NCI-H128 (cell line): ENCODE measurements around the gene SCYGR2.

ENCODE experiments used
- DNase-seq: peaks from one replicate; lab custom pipeline; 2025; ENCODE audit not compliant: unreplicated experiment; lab: John Stamatoyannopoulos, UW

The SCYGR2 gene

DNA sequence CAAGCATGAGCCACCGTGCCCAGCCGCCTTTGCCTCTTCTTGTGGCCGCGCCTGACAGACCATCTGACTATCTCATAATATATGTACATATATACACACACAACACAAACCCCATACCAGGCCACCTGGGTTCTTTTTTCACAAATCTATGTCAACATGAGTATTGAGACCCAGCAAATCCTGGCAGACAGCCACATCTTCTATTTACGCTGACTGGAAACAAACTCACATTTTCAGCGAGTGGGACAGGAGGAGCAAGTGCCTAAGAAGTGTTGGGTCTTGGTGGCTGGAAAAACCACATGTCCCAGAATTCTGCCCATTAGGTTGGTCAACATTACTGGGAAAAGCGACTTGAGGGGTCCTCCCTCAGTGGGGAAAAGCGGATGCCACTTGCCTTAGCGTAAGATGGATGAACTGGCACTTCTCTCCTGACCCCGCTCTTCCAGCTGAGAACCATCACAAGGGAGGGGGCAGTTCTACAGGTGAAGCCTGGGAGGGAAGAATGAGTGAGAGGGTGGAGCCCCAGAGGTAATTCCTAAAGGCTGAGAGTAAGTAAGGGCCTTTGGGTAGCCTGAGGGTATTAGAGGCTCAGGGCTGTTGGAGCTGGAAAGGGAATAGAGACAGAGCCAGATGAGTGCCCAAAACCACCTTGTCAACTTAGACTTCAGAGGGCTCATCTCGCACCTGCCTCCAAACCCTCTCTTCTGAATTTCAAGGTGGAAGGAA, 14.0 kb downstream of the SCYGR2 start:
- no peak for DNase-seq

DNA sequence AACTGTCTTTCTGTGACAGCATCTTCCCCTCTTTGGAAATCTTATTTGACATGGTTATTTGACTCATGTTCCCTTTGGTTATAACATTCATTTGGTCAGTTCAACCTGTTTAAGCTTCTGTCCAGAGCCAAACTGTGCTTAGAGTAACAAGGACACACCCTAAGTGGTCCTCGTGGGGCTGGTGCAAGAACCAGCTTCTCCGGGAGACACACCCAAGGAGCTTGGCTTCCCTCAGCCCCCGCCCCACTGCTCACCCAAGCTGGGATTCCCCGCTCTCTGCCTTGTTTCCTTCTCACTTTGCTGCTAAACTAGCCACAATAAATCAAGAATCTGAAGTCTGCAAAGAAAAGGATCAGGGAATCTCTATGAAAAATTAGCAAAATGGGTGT, 14.6 kb downstream of the SCYGR2 start:
- no peak for DNase-seq

DNA sequence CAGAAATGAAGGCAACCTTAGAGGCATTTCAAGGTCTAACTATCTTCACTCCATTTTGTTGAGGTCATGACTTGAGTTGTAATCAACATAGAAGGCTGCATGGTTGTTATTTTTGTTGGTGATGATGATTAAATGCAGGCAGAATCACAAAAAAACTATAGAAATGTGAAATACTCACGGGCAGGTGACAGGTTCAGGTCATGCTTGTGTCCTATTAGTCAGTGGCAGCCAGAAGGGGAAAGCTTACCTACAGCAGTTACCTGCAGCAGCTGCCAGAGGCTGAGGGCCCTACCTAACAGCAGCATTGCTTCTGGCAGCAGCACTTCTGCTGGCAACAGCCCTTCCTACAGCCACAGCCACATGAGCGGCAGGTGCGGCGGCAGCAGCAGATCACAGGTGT, 15.6 kb downstream of the SCYGR2 start:
- DNase-seq, result no peak

DNA sequence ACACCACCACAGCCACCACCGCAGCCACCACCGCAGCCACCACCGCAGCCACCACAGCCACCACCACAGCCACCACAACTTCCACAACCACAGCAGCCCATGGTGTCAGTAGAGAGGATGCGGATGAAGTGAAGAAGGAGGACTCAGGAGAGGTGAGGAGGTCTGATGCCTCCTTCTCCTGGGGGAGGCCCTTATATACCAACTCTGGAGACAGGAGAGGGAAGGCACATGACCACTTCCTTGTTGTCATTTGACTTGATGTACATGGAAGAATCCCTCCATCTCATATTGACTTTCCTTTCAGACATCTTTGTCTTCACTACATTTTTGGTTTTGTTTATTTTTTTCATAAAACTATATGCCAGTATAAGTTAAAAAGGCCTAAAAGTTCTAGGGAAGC, 16.0 kb downstream of the SCYGR2 start, which contains the start of gene SCYGR3:
TSS of gene SCYGR3 (minus strand) at position 101 of the 400 bp plus-strand sequence. CDS start at position 101, 0 bp downstream.
- no peak for DNase-seq

DNA sequence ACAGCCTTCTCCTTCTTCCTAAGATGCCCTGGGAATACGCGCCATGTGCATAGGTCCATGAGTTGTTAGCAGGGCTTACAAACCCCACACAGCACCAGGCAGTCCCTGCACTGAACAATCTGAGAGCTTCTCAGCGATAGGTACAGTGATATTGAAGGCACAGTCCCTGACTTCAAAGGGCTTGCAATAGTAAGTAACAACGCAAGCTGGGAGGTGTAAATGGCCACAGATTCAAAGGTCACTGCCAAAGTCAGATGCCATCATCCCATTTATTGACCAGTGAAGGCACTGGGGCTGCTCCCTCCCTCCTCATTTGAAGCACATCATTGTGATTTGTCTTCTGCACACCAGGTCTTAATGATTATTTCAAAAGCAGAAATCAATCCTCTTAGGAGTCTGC, 16.5 kb downstream of the SCYGR2 start:
- no peak for DNase-seq

DNA sequence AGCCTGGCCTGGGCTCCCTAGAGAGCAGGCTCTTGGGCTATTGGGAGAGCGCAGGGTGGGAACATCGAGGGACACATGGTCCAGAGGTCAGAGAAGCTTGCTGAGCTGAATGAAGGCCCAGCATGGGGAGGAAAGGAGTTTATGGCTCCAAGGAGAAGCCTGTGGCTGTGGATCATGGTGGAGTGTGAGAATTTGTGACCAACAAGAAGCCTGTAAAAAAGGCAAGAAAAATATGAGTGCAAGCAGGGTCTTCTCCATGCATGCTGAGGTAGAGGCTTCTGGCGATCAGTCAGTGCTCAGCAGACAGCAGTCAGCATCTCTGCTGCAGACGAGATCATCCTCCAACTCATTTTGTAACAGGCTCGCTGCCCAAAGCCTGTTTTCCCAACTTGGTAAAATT, 17.2 kb downstream of the SCYGR2 start:
- no peak for DNase-seq

DNA sequence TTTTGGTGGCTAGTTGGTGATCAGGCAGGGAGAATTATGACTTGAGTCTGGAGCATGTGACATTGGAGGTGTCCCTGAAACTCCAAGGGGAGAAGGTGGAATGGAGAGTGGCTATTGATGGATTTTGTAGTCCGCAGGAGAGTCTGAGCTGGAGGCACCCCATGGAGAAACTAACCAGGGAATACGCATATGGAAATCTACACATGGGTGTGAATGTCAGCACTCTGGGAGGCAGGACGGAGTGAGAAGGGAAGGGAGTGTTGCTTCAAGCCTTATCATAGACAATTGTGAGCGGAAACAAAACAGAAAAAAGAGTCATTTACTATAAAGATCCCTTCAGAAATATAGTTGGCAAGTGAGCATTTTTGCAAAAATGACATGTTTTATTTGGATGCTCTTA, 17.9 kb downstream of the SCYGR2 start:
- no peak for DNase-seq

DNA sequence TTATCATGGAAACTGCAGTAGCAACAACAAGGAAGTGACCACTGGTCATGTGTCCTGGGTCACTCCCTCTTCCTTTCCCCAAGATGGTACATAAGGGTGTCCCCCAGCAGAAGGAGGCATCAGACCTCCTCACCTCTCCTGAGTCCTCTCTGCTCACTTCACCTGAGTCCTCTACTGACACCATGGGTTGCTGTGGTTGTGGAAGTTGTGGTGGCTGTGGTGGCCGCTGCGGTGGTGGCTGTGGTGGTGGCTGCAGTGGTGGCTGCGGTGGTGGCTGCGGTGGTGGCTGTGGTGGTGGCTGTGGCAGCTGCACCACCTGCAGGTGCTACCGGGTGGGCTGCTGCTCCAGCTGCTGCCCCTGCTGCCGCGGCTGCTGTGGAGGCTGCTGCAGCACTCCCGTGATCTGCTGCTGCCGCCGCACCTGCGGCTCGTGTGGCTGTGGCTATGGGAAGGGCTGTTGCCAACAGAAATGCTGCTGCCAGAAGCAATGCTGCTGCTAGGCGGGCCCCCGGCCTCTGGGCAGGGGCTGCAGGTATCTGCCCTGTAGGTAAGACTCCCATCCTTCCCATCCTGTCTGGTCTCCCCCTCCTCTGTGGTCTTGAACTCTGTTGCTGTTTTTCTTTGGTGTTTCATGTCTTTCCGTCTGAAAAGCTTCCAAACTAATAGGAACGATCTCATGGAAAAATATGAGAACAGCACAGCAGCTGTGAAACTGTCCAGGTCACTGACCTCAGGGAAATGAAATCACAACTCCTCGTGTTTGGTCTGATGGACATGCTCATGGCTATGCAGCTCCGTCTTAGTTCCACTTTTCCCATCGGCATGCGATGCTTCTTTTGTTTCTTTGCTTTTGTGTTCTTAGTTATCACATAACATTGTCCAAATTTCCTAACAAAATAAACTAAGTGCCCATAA, 18.9 kb downstream of the SCYGR2 start, which contains the start of gene SCYGR4:
TSS of gene SCYGR4 (plus strand) at position 183 of the 915 bp plus-strand sequence. CDS start at position 183, 0 bp downstream.
- no peak for DNase-seq

DNA sequence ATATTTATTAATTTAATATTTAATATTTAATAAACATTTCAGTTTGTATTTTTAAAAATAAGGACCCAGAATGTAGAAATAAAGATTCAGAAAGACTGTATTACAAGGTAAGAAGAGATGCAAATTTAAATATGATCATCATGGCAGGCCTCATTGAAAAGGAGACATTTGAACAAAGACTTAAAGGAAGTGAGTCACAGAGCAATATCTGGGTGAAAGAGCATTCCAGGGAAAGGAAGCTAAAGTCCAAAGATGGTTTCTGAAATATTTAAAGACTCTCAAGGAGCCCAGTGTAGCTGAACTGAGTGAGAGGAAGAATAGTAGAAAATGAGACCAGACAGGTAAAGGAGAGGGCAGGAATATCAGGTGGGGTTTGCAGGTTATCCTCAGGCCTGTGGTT, 24.5 kb downstream of the SCYGR2 start:
- no peak for DNase-seq

DNA sequence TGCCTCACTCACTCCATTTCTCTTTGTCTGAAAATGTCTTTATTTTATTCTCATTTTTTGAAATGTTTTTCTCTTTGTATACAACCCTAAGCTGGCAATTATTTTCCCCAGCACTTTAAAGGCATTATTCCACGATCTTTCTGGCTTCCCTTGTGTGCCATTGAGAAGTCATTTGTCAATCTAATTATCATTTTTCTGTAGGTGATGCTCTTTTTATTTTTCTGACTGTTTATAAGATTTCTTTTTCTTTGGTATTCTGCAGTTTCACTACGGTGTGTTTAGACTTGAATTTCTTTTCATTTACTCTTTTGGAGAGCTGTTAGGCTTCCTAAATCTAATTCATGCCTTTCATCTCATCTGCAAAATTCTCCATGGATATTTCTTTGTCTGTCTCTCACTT, 26.7 kb downstream of the SCYGR2 start:
- DNase-seq, result no peak

DNA sequence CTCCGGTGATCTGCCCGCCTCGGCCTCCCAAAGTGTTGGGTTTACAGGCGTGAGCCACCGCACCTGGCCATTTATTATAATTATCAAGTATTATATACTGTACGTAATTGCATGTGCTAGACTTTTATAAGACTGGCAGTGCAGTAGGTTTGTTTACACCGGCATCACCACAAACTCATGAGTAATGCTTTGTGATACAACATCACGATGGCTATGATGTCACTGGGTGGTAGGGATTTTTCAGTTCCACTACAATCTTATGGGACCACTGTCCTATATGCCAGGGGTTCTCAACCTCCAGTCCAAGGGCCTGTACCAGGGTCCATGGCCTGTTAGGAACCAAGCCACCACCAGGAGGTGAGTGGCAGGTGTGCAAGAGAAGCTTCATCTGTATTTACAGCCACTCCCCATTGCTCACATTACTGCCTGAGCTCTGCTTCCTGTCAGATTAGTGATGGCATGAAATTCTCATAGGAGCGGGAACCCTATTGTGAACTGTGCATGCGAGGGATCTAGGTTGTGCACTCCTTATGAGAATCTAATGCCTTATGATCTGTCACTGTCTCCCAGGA, 28.0 kb downstream of the SCYGR2 start:
- DNase-seq, result no peak

DNA sequence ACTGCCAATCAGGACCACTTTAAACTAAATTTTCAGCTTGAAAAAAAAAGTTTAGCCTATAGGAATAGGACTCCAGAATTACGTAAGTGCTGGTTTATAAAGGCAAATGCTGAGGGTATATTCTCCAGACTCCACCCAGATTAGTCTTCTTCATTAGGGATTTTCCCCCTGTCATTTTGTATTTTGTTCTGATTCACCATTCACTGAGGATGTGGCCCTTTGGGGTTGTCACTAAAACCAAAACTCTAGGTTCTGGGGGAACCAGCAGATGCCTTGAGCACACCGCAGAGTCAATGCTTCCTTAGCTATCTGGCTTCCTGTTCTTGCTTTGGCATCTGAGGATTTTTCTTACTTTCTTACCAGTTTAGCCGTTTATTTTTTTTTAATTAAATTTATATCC, 29.1 kb downstream of the SCYGR2 start:
- no peak for DNase-seq

DNA sequence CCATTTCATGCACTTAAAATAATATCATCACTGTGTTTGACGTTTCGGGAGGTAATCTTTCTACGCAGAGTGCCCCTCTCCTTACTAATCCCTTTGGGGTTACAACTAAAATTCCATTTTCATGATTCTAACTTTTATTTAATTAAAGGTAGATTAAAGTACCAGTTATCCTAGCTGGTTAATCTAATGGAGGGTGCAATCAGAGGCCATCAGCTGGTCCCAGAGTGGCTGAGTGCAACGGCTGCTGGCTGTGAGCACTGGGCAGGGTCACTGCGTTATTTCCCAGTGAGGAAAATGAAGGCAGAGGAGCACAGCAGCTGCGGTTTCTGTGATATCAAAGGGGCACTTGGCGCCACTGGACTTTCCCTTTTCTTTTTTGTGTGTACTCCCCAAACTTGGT, 30.7 kb downstream of the SCYGR2 start:
- DNase-seq, result no peak

DNA sequence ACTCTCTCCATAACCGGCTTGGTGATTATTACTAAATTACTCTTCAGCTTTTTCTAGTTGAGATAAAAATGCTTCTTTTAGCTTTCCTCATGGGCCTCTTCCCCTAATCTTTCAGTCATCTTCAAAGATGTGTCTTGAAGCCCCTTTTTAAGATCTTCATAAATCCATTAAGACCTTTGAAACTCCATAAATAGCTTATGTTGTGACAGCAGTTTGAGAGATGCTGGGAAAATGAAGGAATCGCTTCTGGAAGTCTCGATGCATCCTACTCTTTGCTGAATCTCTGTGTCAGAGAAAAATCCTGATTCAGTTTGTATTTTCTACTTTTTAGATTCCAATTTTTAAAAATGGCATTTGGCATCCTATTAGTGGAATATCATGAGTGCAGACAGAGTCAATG, 31.6 kb downstream of the SCYGR2 start:
- no peak for DNase-seq

DNA sequence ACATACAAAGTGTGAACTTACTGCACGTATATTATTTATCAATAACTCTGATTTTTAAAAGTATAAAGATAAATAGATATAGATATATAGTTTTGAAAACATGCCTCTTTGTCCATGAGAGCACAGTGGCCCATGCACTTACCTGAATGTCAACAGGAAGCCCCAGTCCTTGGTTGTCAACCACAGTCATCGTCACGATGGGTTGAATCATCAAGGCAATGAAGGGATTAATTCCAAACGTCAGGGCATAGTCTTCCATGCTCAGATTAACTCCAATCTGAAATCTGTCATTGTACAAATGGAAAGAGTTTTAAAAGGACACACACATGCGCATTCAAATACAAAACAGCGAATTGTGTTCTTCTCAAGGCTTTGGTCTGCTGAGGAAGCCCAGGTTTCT, 34.1 kb downstream of the SCYGR2 start:
- no peak for DNase-seq

DNA sequence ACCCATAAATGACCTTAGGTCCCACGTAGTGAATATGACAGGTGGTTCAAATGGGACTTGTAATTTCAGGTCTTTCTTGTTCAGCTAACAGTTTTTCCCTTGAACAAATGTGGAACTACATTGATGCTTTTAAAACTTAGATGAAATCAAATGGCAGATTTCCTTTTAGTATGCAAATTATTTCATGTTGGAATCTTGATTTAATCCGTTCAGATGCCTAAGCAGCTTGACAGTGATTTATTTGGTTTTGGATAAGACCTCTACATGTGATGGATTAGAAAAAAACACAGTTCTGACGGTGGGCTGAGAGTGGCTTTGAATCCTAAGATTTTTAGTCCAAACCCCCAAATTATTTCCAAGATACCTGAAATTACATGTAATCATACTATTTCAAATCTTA, 35.5 kb downstream of the SCYGR2 start:
- no peak for DNase-seq

DNA sequence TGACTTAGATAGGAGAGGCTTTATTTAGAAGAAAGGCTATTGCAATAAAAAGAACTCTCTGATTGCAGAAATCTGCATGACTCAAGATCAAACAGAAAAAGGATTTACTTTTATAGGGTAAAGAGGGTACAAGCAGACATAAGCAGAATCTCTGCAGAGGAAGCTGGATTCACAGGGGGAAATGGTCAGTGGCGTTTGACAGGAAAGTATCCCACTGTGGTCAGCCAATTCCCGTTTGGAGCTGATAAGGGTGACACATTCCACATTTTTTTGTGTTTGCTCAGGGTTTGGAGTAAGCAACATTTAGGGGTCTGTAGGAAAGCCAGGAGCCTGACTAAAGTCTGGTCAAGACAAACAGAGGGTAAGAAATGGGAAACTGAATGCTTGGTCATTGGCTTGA, 44.0 kb downstream of the SCYGR2 start:
- no peak for DNase-seq

DNA sequence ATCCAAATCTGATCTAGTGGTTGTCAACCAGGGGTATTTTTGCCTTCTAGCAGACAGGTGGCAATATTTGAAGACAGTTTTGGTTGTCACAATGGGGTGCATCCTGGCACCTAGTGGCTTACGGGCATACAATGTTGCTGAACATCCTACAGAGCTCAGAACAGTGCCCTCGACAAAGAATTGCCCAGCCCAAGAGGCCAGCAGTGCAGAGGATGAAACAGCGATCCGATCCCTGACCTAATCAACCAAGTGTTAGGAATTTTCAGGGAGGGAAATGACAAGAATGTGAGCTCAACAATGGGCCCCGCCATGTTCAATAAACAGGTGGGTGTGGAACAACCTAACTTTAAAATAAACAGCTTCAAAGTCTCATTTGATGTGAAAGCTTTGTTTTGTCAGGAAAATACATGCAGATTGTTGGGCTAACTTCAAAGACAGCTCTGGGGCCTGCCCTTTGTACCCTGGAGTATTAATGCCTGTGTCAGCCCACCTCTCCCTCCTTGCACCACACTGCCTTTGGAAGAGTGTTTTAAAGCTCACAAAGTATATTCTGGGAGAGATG, 45.4 kb downstream of the SCYGR2 start:
- no peak for DNase-seq
